SK-N-MC (cell line): ENCODE results near the gene NYNRIN.

Experiments used
- EZH2 ChIP-seq: fragments of 200-600 bp; sonication (generic); IDR thresholded peaks from one replicate; pipeline ENCODE4 v1.6.1; 2017; ENCODE audit warnings: antibody characterized with exemption
- FOXP2 ChIP-seq: optimal IDR thresholded peaks from 2 replicates; pipeline ENCODE3; 2011; ENCODE audit warnings: mild to moderate bottlenecking, moderate library complexity; ENCODE audit not compliant: insufficient read depth; ENCODE audit errors: extremely low read length, control extremely low read depth
- POLR2AphosphoS5 ChIP-seq: IDR thresholded peaks from 2 replicates; pipeline ENCODE4 v1.6.1; 2012; ENCODE audit warnings: mild to moderate bottlenecking, low read depth, low read length, borderline replicate concordance

GRCh38 chr14:24422261-24422660 lies 23.5 kb downstream of the NYNRIN start:
- no peak for TF ChIP-seq POLR2AphosphoS5
- no peak for TF ChIP-seq FOXP2
- TF ChIP-seq EZH2 = no peak
